Epithelial cell of esophagus (primary cell): ENCODE data around the gene C1QTNF3.
"Not testable (repeated sequence)": the region's sequence is repeated elsewhere in the genome, so short reads cannot be mapped to it uniquely, and the experiment has no call there.

Experiments
- DNase-seq: peaks from one replicate; pipeline ENCODE4 v3.0.0; 2010; ENCODE audit warnings: low read depth
- H3K4me3 ChIP-seq: 2 replicates; pipeline ENCODE4 v1.5.1; 2011; ENCODE audit warnings: mild to moderate bottlenecking, low read length, control low read depth
- CTCF ChIP-seq: IDR thresholded peaks from 2 replicates; pipeline ENCODE4 v1.5.1; 2011; ENCODE audit warnings: low read depth, mild to moderate bottlenecking, low read length, control low read depth, inconsistent platforms; ENCODE audit not compliant: insufficient read depth; ENCODE audit errors: missing control alignments

The C1QTNF3 gene

GRCh38 chr5:34043099-34043876 lies at the start of gene C1QTNF3:
Gene C1QTNF3 (minus strand): TSS chr5:34043213. CDS start chr5:34043125, 88 bp downstream.
- H3K4me3 ChIP-seq, result no peak within 1 kb of the TSS
- TF ChIP-seq CTCF, result no peak
- DNase-seq, result no peak

GRCh38 chr5:34091039-34091438 lies 48.0 kb upstream of the C1QTNF3 start:
- H3K4me3 ChIP-seq, DNase-seq: not testable (repeated sequence)

GRCh38 chr5:34089802-34090201 lies 46.8 kb upstream of the C1QTNF3 start:
- H3K4me3 ChIP-seq, result not testable (repeated sequence)
- peak; percentile 11 for DNase-seq

- not testable (repeated sequence) for DNase-seq, H3K4me3 ChIP-seq
Observed at GRCh38 chr5:34087728-34088127, 44.7 kb upstream of the C1QTNF3 start.

- not testable (repeated sequence) for H3K4me3 ChIP-seq, DNase-seq
Observed at GRCh38 chr5:34083898-34084297, 40.9 kb upstream of the C1QTNF3 start.

GRCh38 chr5:34079505-34079904 lies 36.5 kb upstream of the C1QTNF3 start:
- not testable (repeated sequence) for H3K4me3 ChIP-seq, DNase-seq

GRCh38 chr5:34077636-34078035 lies 34.6 kb upstream of the C1QTNF3 start:
- DNase-seq, H3K4me3 ChIP-seq: not testable (repeated sequence)

- H3K4me3 ChIP-seq, DNase-seq: not testable (repeated sequence)
Observed at GRCh38 chr5:34076719-34077364, 33.8 kb upstream of the C1QTNF3 start.

GRCh38 chr5:34074472-34074871 lies 31.5 kb upstream of the C1QTNF3 start:
- H3K4me3 ChIP-seq, DNase-seq: not testable (repeated sequence)

GRCh38 chr5:34074071-34074470 lies 31.1 kb upstream of the C1QTNF3 start:
- DNase-seq, H3K4me3 ChIP-seq: not testable (repeated sequence)

GRCh38 chr5:34070626-34071025 lies 27.6 kb upstream of the C1QTNF3 start:
- not testable (repeated sequence) for DNase-seq, H3K4me3 ChIP-seq

- no peak overlapping the region for H3K4me3 ChIP-seq
- no peak for TF ChIP-seq CTCF
Observed at GRCh38 chr5:34064656-34065055, 21.6 kb upstream of the C1QTNF3 start.

More at GRCh38 chr5:34064656-34065055, 21.6 kb upstream of the C1QTNF3 start:
- no peak for DNase-seq
